ENCODE measurements around the gene PCA3. TPM values are rescaled to one million over a fixed set of nuclear protein-coding genes. Genes with fewer than 3 reads are reported as not detected.

Gene PCA3
- total and polyA plus RNA-seq, 4 donors = 0.05 to 0.09 (median 0.08) TPM; not detected in 1

DNA sequence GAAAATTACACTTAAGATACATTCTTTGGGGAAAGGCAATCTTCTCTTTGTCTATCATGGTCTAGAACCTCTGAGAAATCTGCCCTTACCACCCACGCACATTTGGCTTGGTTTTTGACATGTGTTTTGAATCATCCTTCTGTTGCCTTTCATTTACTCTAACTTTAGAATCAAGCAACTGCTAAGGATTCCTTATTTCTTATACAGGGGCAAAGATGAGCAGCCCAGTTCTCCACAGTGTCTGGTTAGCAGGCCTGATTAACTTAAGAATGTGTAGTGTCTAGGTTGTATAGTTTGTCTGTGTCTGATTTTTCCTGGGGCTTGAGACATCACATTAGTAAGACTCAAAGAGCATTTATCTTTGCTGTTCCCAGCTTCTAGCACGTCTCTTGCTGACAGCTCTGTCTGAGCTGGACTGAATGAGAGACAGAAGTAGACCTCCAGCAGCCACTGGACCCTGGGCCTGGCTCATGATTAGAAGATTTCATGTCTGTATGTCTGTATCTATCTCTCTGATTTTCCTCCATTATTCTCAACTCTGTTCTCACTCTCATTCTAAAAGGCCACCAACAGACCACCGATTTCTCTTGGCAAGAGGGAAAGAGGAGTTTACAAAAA lies 31.8 kb upstream of the PCA3 start:
- Histone ChIP-seq H3K36me3 (ENCODE audit: control insufficient read depth in 4 of 4, insufficient read depth in 4 of 4, low read length in 4 of 4) (no peaks in the 10 kb centered on the region), H3K9me3 (ENCODE audit: control insufficient read depth in 4 of 4, insufficient read depth in 3 of 4, low read length in 3 of 4) (no peaks in the 10 kb centered on the region), H3K27me3 (ENCODE audit: control insufficient read depth in 3 of 3, insufficient read depth in 3 of 3, low read length in 2 of 3) (peaks cover 0 to 2% (median 0%) of the 10 kb centered on the region in 3 donors), H3K9ac (ENCODE audit: insufficient read depth in 1 of 2, low read length in 2 of 2) (no peak overlapping the region), H3K27ac (ENCODE audit: low read depth in 1 of 2, low read length in 1 of 2) (no peak overlapping the region), H3K4me1 (ENCODE audit: control insufficient read depth in 5 of 5, insufficient read depth in 5 of 5, low read length in 5 of 5) (no peaks in the 10 kb centered on the region), H3K4me3 (no peak overlapping the region)
- TF ChIP-seq, protein P1, sequence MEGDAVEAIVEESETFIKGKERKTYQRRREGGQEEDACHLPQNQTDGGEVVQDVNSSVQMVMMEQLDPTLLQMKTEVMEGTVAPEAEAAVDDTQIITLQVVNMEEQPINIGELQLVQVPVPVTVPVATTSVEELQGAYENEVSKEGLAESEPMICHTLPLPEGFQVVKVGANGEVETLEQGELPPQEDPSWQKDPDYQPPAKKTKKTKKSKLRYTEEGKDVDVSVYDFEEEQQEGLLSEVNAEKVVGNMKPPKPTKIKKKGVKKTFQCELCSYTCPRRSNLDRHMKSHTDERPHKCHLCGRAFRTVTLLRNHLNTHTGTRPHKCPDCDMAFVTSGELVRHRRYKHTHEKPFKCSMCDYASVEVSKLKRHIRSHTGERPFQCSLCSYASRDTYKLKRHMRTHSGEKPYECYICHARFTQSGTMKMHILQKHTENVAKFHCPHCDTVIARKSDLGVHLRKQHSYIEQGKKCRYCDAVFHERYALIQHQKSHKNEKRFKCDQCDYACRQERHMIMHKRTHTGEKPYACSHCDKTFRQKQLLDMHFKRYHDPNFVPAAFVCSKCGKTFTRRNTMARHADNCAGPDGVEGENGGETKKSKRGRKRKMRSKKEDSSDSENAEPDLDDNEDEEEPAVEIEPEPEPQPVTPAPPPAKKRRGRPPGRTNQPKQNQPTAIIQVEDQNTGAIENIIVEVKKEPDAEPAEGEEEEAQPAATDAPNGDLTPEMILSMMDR (IDR thresholded peaks at IDR 0.05; ENCODE audit: control extremely low read depth, extremely low read depth) = no peak
- ATAC-seq (ENCODE audit: insufficient read depth, low FRiP score) = no peak
- 43 to 86% methylated on average over 3 of the region's 3 CpGs for WGBS, 2 donors
- no peak for DNase-seq

DNA sequence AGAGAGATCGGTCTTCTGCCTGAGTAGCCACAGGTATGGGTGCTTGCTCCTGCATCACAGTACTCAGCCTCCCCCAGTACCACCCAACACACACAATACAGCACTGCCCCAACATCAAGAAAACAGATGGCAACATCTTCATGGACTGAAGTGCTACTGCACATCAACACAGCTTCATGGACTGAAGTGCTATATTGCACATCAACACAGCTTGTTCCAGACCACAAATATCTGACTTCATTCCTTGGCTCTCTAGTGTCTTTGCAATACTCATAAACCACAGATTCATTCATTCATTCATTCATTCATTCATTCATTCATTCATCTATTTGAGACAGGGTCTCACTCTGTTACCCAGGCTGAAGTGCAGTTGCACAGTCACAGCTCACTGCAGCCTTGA lies 31.1 kb upstream of the PCA3 start:
- WGBS, 2 donors = 97 to 100% methylated on average over 1 of the region's 1 CpG
- Histone ChIP-seq H3K27me3 (ENCODE audit: control insufficient read depth in 3 of 3, insufficient read depth in 3 of 3, low read length in 2 of 3) (peaks cover 0 to 2% (median 0%) of the 10 kb centered on the region in 3 donors), H3K9me3 (ENCODE audit: control insufficient read depth in 4 of 4, insufficient read depth in 3 of 4, low read length in 3 of 4) (no peaks in the 10 kb centered on the region), H3K9ac (ENCODE audit: insufficient read depth in 1 of 2, low read length in 2 of 2) (no peak overlapping the region), H3K27ac (ENCODE audit: low read depth in 1 of 2, low read length in 1 of 2) (no peak overlapping the region), H3K4me3 (no peak overlapping the region), H3K4me1 (ENCODE audit: control insufficient read depth in 5 of 5, insufficient read depth in 5 of 5, low read length in 5 of 5) (no peaks in the 10 kb centered on the region), H3K36me3 (ENCODE audit: control insufficient read depth in 4 of 4, insufficient read depth in 4 of 4, low read length in 4 of 4) (no peaks in the 10 kb centered on the region)
- ATAC-seq (ENCODE audit: insufficient read depth, low FRiP score) (no peak), DNase-seq (no peak)
- TF ChIP-seq, protein P1 (IDR thresholded peaks at IDR 0.05; ENCODE audit: control extremely low read depth, extremely low read depth) = no peak

DNA sequence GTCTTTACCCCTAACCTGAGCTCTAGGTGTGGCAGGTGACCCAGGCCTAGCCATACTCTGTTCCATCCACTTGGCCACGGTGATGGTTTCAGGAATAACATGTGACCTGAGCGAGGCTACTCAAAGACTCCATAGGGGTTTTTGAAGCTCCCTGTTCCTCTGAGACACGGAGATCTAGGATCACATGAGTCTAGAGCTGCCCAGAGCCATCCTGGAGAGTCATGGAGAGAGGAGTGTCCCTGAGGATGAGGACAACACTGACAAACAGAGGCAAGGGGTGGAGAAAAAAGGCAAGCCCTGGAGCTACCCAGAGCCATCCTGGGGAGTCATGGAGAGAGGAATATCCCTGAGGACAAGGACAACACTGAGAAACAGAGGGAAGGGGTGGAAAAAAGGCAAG lies 29.5 kb upstream of the PCA3 start:
- TF ChIP-seq, protein P1 (IDR thresholded peaks at IDR 0.05; ENCODE audit: control extremely low read depth, extremely low read depth) = no peak
- Histone ChIP-seq H3K27me3 (ENCODE audit: control insufficient read depth in 3 of 3, insufficient read depth in 3 of 3, low read length in 2 of 3) (peaks cover 0 to 2% (median 0%) of the 10 kb centered on the region in 3 donors), H3K9me3 (ENCODE audit: control insufficient read depth in 4 of 4, insufficient read depth in 3 of 4, low read length in 3 of 4) (no peaks in the 10 kb centered on the region), H3K4me1 (ENCODE audit: control insufficient read depth in 5 of 5, insufficient read depth in 5 of 5, low read length in 5 of 5) (no peaks in the 10 kb centered on the region), H3K9ac (ENCODE audit: insufficient read depth in 1 of 2, low read length in 2 of 2) (no peak overlapping the region), H3K4me3 (no peak overlapping the region), H3K27ac (ENCODE audit: low read depth in 1 of 2, low read length in 1 of 2) (no peak overlapping the region), H3K36me3 (ENCODE audit: control insufficient read depth in 4 of 4, insufficient read depth in 4 of 4, low read length in 4 of 4) (no peaks in the 10 kb centered on the region)
- DNase-seq (no peak), ATAC-seq (ENCODE audit: insufficient read depth, low FRiP score) (no peak)
- 90 to 98% methylated on average over 3 of the region's 3 CpGs for WGBS, 2 donors
